COLO668 (cell line): ENCODE results near the gene TMEM82.

Experiments used
- DNase-seq: peaks from one replicate; lab custom pipeline; 2025; ENCODE audit not compliant: unreplicated experiment; lab: John Stamatoyannopoulos, UW

TMEM82 gene

GRCh38 chr1:15755646-15756040 lies 13.3 kb downstream of the TMEM82 start:
- DNase-seq = no peak

DNA sequence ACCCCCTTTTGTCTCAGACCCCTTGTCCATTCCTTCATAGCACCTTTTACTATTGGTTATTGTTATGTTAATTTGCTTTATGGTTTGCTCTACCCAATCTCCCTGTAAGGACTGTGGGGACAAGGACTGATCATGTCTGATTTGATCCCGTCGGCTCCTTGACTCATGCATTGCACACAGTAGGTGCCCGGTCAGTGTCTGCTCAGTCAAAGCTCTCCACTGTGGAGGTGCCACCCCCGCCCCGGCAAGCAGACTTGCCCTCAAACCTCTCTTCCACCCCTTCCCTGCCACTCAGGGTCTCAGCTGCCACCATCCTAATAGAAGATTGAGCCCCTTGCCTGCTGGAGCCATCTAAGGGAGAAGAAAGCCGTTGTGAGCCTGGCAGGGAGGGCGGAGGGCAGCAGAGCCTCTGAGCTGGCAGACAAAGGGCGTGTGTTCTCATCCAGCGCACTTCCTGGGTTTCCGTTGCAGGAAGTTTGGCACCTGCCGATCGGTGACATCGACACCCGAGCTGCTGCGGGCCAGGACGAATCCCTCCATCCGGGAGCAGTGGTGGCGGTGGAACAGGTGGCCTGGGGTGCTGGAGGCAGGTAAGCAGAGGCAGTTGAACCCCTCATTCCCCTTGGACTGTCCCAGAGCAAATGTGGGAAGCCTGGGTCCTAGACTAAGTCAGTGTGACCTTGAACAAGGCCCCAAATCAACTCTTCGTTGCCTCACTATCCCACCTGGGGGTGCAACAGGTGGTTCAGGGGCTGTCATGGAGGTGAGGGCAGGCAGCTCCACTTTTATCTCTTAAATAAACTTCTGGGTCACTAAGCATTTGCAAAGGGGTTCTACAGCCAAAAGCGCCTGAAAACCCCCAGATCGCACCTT lies 14.1 kb downstream of the TMEM82 start:
- DNase-seq = peak; percentile 96

GRCh38 chr1:15757016-15757543 lies 14.8 kb downstream of the TMEM82 start:
- DNase-seq = no peak

DNA sequence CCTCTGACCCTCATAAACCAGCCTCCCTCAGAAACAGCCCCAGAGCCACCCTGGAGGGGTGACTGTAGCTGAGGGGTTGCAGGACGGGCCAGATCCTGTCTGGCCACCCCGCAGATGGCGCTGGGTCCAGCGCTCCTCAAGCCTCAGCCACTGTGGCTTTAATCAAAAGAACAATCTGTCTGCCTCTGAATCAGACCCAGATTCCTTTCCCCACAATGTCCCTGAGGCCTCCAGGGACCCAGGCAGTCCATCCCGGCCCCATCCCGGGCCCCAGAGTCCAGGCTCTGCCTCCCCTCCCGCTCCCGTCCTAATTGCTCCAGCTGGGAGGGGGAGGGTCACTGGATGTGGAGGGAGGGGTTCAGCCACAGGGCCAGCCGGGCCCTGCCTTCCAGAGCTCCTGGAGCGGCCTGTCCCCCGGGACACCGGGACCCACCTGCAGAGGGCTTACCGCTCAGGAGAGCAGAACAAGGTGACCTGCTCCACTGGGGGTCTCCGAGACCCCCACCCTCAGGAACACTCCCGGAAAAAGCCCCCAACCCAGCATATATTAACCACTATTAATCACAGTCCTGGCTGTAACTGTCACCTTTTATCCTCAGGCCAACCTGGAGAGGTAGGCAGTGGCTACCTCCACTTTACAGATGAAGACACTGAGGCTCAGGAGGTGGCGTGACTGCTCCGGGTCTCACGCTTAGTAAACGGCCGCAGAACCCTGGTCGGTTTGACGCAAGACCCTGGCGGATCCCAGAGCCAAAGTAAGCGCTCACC lies 15.5 kb downstream of the TMEM82 start:
- DNase-seq = peak; percentile 47

DNA sequence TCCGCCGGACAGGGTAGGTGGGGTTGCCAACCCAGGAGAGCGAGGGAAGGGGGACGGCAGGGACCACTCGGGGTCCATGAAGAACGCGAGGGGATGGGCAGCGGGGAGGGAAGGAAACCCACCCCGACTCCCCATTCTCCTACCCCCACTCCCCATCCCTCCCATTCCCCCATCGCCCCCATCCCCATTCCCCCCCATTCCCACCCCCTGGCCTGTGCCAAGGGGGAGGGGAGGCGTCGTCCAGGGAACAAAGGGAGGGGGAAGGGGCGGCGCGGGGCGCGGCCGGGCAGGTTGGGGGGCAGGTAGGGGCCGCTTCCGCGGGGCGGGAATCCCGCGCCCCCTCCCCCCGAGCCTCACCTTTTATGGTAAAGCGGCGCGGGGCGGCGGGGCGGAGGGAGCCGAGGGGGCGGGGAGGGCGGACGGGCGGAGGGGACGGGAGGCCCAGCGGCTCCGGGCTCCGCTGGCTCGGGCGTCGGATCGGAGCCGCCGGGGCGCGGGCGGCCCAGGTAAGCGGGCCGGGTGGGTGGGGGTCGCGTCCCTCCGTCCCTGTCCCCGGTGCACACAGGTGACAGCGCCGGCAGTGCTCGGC lies 16.1 kb downstream of the TMEM82 start, which contains the start of gene FBLIM1:
Gene FBLIM1 (plus strand): TSS at position 453 of the 589 bp plus-strand sequence. CDS start 6,189 bp downstream, outside the sequence.
- no peak for DNase-seq

GRCh38 chr1:15758953-15759661 lies 16.8 kb downstream of the TMEM82 start:
- no peak for DNase-seq

GRCh38 chr1:15760520-15761211 lies 18.4 kb downstream of the TMEM82 start:
- no peak for DNase-seq

GRCh38 chr1:15761366-15762128 lies 19.2 kb downstream of the TMEM82 start:
- DNase-seq = no peak

DNA sequence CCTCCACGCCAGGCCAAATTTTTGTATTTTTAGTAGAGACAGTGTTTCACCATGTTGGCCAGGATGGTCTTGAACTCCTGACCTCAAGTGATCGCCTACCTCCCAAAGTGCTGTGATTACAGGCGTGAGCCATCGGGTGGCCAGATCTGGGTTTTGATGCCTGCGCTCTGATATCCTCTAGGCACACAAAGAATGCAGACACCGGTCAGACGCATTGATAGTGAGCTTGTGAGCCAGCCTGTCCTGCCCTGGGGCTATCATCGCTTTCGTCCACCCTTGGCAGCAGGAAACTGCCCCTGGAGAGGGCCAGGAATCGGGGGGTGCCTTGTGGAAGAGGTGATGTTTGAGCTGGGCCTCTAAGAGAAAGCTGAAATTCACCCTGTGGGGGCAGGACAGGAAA lies 20.2 kb downstream of the TMEM82 start:
- no peak for DNase-seq

DNA sequence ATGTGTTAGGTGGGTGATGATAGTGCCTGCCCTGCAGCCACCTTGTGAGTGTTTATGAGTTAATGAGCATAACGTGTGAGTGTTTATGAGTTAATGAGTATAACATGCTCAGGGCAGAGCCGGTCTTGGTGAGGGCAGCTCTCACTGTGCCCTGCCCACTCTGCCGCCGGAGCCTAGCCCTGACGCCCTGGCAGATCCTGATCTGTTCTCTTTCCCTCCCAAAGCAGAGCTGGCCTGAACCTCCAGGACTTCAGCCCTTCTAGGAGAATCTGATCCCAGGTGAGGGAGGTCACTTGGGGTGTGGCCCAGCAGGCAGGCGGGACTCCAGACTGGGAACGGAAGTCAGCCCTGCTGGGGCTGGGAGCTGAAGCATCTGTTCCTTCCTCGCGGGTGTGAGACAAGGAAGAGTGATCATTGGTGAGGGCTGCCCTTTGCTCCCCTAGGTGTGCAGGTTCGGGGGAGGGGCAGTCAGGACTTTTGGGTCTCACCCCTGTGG lies 22.0 kb downstream of the TMEM82 start:
- peak; percentile 35 for DNase-seq

DNA sequence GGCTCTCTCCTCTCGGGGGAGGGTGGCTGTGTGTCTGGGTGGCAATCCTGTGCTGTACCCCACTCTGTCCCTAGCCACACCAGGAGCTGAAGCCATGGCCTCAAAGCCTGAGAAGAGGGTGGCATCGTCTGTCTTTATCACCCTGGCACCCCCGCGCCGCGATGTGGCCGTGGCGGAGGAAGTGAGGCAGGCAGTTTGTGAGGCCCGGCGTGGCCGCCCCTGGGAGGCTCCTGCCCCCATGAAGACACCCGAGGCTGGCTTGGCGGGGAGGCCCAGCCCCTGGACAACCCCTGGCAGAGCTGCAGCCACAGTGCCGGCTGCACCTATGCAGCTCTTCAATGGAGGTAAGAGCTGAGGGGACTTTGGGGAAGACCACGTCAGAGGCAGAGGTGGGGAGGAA lies 22.6 kb downstream of the TMEM82 start:
- DNase-seq = no peak

- DNase-seq = no peak
Measured at GRCh38 chr1:15765495-15766194, 23.3 kb downstream of the TMEM82 start.

DNA sequence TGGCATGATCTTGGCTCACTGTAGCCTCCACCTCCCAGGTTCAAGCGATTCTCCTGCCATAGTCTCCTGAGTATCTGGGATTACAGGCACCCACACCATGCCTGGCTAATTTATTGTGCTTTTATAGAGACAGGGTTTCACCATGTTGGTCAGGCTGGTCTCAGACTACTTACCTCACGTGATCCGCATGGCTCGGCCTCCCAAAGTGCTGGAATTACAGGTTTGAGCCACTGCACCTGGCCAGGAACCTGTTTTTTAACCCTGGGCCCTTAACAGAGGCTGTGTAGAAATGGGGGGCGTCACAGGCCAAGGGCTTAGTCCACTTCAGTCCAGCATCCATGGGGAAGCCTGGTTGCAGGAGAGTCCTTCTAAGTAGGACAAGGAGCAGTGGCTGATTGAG lies 25.6 kb downstream of the TMEM82 start:
- DNase-seq = no peak

DNA sequence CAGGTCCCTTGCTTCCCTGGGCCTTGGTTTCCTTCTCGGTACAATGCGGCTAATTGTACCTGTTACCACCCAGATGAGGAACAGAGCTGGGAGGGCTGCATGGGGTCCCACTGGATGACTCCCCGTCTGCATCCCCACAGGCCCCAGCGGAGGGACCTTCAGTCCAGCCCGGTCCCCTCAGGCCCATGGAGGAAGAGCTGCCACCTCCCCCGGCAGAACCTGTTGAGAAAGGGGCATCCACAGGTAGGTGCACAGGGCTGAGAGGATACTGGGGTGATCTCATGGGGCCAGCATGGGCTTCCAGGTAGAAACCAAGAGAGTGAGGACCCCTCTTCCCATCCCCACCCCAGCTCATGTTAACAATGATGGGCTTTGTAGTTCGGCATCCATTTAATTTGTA lies 26.1 kb downstream of the TMEM82 start:
- no peak for DNase-seq

GRCh38 chr1:15770313-15770962 lies 28.1 kb downstream of the TMEM82 start:
- DNase-seq = no peak

- DNase-seq = no peak
Measured at GRCh38 chr1:15771836-15772515, 29.7 kb downstream of the TMEM82 start.

GRCh38 chr1:15775706-15776105 lies 33.4 kb downstream of the TMEM82 start:
- no peak for DNase-seq
